HG03025 (cell line): ENCODE results near the gene RAB12.
"Not testable (repeated sequence)": the region's sequence is repeated elsewhere in the genome, so short reads cannot be mapped to it uniquely, and the experiment has no call there.

Experiments used
- ATAC-seq: cut with Tn5 transposase; IDR thresholded peaks from one replicate; pipeline ENCODE4 v1.9.1; 2021; ENCODE audit warnings: mild to moderate bottlenecking, moderate library complexity; ENCODE audit not compliant: unreplicated experiment, low FRiP score

RAB12 gene

GRCh38 chr18:8639762-8640161, 30.5 kb downstream of the RAB12 start:
- no peak for ATAC-seq

DNA sequence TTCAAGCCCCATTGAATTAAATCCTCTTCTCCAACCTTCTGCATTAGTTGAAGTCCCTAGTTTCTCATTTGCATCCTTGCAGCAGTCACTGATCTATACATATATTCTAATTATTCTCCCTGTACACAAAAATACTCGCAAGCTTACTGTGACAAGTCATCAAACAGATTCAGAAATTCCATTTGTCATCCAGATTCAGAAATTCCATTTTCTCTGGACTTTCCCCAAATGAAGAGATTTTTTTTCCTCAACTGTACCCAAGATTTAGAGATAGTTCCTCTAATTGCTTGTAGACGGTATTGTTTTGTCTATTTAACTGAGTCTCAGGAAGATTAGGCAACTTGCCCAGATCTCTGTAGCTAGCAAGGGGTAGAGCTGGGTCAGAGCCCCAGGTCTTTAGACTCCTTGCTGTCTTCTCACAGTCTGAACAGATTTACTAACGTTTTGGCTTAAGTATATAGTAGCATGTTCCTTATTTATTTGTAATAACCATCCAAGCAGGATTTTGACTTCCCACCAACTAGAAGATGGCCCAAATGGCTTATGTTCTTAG, 34.2 kb downstream of the RAB12 start:
- ATAC-seq = no peak

DNA sequence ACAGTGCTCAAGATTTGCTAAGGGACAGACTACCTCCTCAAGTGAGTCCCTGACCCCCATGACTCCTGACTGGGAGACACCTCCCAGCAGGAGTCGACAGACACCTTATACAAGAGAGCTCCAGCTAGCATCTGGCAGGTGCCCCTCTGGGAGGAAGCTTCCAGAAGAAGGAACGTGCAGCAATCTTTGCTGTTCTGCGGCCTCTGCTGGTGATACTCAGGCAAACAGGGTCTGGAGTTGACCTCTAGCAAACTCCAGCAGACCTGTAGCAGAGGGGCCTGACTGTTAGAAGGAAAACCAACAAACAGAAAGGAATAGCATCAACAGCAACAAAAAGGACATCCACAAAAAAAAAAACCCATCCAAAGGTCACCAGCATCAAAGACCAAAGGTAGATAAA, 38.1 kb downstream of the RAB12 start:
- ATAC-seq = not testable (repeated sequence)

DNA sequence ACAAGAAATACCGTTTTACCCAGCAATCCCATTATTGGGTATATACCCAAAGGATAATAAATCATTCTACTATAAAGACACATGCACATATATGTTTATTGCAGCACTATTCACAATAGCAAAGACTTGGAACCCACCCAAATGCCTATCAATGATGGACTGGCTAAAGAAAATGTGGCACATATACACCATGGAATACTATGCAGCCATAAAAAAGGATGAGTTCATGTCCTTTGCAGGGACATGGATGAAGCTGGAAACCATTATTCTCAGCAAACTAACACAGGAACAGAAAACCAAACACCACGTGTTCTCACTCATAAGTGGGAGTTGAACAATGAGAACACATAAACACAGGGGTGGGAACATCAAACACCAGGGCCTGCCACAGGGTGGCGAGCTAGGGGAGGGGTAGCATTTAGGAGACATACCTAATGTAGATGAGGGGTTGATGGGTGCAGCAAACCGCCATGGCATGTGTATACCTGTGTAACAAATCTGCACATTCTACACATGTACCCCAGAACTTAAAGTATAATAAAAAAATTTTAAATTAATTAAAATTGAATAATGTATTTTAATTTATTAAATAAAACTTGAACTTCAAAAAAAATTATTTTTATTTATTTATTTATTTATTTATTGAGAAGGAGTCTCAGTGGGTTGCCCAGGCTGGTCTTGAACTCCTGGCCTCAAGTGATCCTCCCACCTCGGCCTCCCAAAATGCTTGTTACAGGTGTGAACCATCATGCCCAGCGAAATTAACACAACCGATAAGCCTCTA, 42.4 kb downstream of the RAB12 start:
- ATAC-seq = not testable (repeated sequence)

- no peak for ATAC-seq
Observed at GRCh38 chr18:8654503-8655451, 45.5 kb downstream of the RAB12 start.

- ATAC-seq = no peak
Observed at GRCh38 chr18:8656232-8656631, 47.0 kb downstream of the RAB12 start.

DNA sequence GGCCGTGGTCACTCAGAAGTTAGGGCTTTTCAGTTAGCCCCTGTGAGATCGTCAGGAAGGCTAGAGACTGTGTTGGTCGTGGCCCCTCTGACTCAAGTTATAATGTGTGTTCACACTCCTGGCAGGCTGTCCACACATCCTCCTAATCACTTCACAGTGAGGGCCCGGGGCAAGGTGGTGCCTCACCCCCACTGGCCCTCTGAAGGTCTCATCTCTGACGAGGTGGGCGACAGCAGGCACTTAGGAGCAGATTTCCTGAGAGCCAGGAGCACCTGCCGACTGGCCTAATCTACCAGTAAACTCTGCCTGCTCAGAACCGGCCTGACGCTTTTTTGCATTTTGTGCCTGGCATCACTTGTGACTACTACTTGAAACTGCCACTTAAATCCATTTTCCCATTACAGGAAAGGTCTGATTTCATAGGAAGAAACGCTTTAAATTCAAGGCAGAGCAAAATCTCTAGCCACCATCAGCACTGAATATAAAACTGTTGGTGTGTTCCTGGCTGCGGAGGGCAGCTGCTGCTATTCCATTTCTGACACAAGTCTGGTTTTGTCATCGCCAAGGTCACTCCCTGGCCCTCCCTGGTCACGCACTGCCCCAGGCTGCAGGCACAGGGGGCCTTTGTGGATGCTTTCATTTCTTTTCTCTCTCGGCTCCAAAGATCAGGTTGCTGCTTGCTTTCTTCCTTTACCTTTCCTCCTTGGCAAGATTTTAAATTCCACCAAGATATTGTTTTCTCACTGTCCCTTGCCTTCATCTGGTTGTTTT, 48.0 kb downstream of the RAB12 start:
- no peak for ATAC-seq

DNA sequence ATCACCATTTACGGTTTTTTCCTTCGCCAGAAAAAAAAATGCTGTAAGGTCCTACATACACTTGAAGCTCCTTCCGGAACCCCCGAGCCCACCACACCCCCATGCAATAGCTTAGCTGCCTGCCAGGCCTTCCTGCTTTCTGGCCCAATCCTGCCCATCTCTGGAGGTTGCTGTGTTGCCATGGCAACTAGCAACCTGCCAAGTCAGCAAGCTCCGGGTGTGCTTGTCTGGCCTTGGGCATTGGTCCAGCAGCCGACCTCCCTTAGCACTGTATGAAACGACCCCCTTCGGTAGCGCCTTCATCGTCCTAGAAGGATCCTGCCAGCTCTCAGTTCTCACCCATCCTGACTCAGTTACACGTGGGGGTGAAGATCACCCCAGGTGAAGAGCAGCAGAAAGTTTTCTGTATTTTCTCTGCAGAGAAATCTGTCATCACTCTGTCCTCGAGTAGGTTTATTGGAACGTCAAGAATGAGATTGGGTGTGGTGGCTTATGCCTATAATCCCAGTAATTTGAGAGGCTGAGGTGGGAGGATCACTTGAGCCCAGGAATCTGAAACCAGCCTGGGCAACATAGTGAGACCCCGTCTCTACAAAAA, 48.7 kb downstream of the RAB12 start:
- ATAC-seq = no peak

DNA sequence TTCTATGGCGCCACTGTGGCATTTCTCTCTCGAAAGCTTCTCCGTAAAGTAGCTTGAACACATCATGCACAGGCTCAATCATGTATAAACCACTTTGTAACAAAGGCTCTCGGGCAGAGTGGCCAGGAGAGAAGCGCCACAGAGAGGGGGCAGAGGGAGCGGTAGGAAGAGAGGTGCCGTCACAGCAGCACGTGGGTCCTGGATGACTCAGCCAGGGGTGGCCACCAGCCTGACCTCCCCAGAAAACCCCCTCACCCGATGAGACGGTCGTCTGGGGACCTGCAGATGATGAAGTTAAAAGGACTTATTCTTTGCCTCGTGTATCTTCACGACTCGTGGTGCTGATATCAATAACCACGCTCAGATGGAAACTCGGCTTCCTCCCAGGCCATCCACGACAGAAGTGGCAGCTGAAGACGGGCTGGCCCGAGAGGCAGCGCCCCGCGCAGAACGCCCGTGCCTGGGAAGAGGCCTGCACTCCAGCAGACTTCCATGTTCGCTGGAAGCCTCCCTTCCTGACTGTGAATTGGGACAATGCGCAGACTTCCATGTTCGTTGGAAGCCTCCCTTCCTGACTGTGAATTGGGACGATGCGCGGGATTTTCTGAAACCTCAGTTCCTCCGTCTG, 49.7 kb downstream of the RAB12 start:
- ATAC-seq = no peak

GRCh38 chr18:8659609-8660242, 50.5 kb downstream of the RAB12 start:
- ATAC-seq = no peak

DNA sequence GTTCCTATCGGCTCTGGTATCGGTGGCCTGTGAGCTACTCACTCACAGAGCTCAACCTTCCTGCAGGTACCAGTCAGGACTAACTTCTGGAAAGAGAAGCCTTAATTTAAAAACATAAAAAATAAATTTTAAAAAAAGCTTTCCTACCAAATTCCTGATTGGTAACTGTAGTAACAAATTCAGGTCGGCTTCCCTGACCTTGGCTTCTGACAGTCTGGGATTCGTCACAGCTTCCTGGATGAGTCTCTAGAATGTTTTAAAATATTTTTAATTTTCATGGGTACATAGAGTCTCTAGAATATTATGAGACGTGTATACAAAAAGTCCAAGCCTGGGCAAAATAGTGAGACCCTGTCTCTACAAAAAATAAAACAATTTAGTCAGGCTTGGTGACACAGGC, 51.1 kb downstream of the RAB12 start:
- ATAC-seq = no peak

- no peak for ATAC-seq
Observed at GRCh38 chr18:8661754-8662559, 52.7 kb downstream of the RAB12 start.

DNA sequence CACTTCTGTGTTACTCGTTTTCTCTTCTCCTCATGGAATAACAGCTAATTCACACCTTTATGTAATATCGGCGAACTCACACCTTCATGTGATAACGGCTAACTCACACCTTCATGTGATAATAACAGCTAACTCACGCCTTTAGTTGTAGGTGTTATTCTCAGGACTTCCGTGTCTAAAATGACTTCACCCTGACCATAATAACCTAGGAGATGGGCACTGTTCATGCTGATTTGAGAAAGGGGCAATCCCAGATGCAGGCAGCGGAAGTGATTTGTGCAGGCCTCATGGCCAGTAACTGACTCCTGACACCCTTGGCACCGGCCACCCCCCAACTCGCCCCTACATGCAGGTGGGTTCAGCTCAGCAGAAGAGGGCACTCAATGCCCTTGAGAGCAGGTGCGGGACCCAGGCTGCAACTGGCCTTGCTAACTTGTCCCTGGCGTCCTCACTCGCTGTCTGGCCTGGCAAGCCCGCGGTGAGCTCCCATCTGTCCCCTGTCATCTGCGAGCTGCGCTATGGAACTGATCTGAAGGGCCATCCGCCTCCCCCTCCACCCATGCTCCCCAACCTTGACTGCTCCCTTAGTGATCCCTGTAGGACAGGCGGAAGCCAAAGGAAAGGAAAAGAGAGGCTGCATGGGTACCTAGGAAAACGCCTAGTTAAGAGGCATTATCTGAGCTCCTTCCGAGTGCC, 53.5 kb downstream of the RAB12 start:
- no peak for ATAC-seq

- ATAC-seq = no peak
Observed at GRCh38 chr18:8667846-8668245, 58.6 kb downstream of the RAB12 start.

- no peak for ATAC-seq
Observed at GRCh38 chr18:8668381-8668780, 59.1 kb downstream of the RAB12 start.

DNA sequence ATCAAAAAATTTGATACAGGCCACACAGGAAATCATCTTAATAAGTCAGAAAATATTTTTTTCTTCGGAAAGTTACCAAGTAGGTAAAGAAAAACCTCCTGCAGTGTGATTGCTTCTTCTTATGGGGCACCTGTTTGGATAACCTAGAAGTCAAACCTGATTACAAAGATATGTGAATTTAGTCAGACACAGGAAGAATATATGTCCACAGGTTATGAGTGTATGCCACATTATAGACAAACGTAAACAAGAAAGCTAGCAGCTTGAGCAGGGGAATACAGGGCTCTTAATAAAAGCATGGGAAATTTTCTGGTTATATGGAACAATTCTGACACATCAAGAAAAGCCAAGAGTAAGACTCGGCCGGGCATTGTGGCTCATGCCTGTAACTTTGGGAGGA, 60.3 kb downstream of the RAB12 start:
- ATAC-seq = no peak

DNA sequence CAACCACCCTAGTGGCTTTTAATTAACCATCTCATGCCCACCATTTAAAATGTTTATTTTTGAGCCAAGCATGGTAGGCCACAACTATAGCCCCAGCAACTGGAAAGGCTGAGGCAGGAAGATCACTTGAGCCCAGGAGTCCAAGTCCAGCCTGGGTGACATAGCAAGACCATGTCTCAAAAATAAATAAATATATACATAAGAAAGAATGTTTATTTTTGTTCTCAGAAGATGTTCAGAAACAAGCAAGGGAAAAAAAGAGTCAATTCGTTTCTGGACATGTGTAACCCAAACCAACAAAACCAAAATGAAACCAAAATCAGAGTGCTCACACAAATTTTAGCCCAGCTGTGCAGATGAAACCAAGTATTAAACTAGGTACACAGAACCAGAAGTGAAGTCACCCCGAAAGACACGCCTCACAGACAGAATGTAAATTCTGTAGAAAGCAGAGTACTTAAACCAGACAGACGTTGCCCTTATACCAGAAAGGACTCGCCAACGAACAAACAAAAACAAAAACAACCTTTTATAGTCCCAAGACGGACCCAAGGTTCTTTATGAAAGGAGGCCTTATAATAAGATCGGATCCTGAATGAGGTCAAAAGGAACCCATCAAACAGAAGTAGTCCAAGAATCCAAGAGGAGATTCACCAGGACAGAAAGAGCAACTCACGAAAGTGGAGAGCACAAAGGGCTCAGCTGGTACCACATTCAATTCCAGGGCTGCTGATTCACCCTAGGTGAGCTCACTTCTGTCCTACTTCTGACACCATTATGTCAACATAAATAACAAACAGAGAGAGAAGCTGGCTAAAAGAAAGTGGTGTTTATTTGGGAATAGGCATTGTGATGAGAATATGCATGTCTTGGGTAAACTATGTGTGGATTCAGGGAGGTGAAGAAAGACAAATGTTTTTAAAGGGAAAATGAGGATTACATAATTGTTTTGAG, 64.3 kb downstream of the RAB12 start:
- ATAC-seq = peak; percentile 90
